Thyroid gland (tissue), 4 donors: ENCODE results near the gene PGP.

Experiments
- POLR2A ChIP-seq, 2 donors: fragments of 450-650 bp; IDR thresholded peaks; one replicate each; pipeline ENCODE4 v1.6.1; 2017; ENCODE audit warnings: antibody characterized with exemption in 2 of 2, mild to moderate bottlenecking in 2 of 2, moderate library complexity in 1 of 2
- TF ChIP-seq, protein P1 (sequence below), 6 experiments: fragments of 200-600 bp in 3 of 6; fragments of 450-650 bp in 3 of 6; sonication (generic) in 3 of 6; IDR thresholded peaks; one replicate each; pipeline ENCODE4 v1.5.1; 2016 to 2019; ENCODE audit warnings: antibody characterized with exemption in 6 of 6, mild to moderate bottlenecking in 2 of 6, inconsistent platforms in 1 of 6, moderate library complexity in 1 of 6

DNA sequence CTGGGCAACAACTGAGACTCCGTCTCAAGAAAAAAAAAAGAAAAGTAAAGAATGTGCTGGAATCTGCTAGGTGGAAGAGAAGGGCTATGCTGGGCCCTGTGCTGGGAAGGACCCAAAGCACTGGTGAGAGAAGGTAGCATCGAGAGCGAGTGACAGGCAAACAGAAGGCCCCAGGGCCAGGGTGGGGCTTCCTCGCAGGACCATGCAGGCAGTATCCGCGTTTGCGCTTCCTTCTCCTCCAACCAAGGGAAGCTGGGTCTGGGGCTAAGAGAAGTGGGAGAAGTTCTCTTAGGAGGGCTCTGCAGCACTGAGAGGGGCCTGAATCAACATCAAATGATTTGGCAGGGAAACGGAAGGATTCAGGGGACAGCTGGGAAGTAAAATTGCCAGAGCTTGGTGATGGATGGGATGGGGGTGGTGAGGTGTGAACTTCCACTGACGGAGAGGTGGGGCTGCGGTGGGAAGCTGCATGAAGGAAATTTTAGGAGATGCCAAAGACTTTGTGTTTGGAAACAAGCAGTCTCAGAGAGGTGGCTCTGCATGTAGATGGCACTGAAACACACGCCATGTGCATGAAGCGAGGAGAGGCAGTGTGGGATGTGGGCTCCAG, 42.0 kb upstream of the PGP start:
- TF ChIP-seq, protein P1, sequence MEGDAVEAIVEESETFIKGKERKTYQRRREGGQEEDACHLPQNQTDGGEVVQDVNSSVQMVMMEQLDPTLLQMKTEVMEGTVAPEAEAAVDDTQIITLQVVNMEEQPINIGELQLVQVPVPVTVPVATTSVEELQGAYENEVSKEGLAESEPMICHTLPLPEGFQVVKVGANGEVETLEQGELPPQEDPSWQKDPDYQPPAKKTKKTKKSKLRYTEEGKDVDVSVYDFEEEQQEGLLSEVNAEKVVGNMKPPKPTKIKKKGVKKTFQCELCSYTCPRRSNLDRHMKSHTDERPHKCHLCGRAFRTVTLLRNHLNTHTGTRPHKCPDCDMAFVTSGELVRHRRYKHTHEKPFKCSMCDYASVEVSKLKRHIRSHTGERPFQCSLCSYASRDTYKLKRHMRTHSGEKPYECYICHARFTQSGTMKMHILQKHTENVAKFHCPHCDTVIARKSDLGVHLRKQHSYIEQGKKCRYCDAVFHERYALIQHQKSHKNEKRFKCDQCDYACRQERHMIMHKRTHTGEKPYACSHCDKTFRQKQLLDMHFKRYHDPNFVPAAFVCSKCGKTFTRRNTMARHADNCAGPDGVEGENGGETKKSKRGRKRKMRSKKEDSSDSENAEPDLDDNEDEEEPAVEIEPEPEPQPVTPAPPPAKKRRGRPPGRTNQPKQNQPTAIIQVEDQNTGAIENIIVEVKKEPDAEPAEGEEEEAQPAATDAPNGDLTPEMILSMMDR (IDR thresholded peaks at IDR 0.05): no peak
- no peak for TF ChIP-seq POLR2A (IDR thresholded peaks at IDR 0.05)
